ENCODE results near the gene PLXNA4. TPM values are rescaled to one million over a fixed set of nuclear protein-coding genes. Genes with fewer than 3 reads are reported as not detected.

Gene PLXNA4
- total RNA-seq, 1 experiment from 2014 or later = not detected

DNA sequence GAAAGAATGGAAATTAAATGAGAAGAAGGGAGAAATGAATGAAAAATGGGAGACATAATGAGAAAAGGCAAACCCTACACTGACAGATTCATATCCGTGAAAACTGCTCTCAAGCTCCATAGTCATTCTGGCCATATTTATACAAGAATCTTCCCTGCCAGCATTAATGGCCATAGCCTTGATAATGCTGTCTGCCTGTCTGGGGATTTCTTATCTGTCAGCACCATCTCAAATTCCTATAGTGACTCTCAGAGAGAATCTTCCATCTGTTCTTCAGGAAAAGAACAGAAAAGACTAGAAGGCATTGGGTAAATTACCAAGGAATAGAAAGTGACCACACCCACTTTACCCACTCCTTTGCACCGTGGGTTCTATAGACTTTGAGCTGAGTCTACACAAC is 295.9 kb downstream of the PLXNA4 start (continued):
- TF ChIP-seq ZNF274 (IDR thresholded peaks at IDR 0.05; ENCODE audit: low read depth, low read length) = no peak

DNA sequence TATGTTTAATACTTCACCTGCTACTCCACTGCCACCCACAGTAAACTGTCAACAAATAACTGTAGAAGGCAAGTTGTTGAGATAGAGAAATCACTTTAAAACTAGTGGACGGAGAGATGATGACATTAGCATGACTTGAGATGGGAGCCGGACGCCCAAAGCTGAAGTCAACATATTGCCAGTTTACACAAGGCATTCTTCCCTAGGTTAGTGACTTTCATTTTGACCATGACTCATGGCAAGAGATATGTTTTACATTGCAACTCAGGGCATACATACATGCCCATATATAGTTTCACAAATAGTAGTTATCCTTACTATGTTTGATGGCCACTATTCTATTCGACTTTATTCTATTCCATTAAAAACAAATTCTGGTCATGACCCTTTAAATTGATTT is 296.6 kb downstream of the PLXNA4 start:
- no TSS peak for BruUV-seq (replicated peaks)
- H3K4me1 ChIP-seq (ENCODE audit: control insufficient read depth in 1 of 2, insufficient read depth in 2 of 2, low read length in 2 of 2) = no peaks in the 10 kb centered on the region
- no peak overlapping the region for H3K27ac ChIP-seq (ENCODE audit: low read depth, low read length)
- H3K9me3 ChIP-seq (ENCODE audit: control insufficient read depth in 1 of 2, insufficient read depth in 1 of 2, low read depth in 1 of 2, low read length in 2 of 2) = no peaks in the 10 kb centered on the region
- intact Hi-C loops (cut with micrococcal nuclease) = no loop called here
- H3K36me3 ChIP-seq (ENCODE audit: control insufficient read depth in 1 of 2, insufficient read depth in 2 of 2, low read length in 2 of 2) = no peaks in the 10 kb centered on the region
- H3K4me2 ChIP-seq (ENCODE audit: low read length) = no peak overlapping the region
- H2AFZ ChIP-seq (ENCODE audit: low read depth, low read length, poor library complexity, severe bottlenecking) = no peak overlapping the region
- TF ChIP-seq ZNF274 (IDR thresholded peaks at IDR 0.05; ENCODE audit: low read depth, low read length) (no peak), SIN3A (IDR thresholded peaks at IDR 0.05; ENCODE audit: low read depth) (no peak), JUND (IDR thresholded peaks at IDR 0.05) (no peak)
- no peaks in the 10 kb centered on the region for H3K9me2 ChIP-seq (ENCODE audit: insufficient read depth)
- no peak overlapping the region for H3K4me3 ChIP-seq (replicated peaks in 1 of 2; ENCODE audit: low read depth in 1 of 2, low read length in 2 of 2)
- ChIA-PET POLR2A (no interaction called here), RAD21 (ENCODE audit: low non-redundant PET in 1 of 2, low total read pairs in 2 of 2, uncharacterized antibody in 2 of 2, unreplicated experiment in 2 of 2) (no interaction called here), CTCF (no interaction called here)
- H3K79me2 ChIP-seq (ENCODE audit: insufficient read depth, low read length) = no peaks in the 10 kb centered on the region
- DNase-seq (ENCODE audit: low read depth, low spot score) (no peak), ATAC-seq (no peak)
- no peak overlapping the region for H3K9ac ChIP-seq (ENCODE audit: low read length)
- H3K27me3 ChIP-seq (ENCODE audit: insufficient read depth, low read length) = peaks cover 19% of the 10 kb centered on the region; the same call in 1 of the 2 replicates
- H4K20me1 ChIP-seq (ENCODE audit: insufficient read depth) = no peaks in the 10 kb centered on the region

DNA sequence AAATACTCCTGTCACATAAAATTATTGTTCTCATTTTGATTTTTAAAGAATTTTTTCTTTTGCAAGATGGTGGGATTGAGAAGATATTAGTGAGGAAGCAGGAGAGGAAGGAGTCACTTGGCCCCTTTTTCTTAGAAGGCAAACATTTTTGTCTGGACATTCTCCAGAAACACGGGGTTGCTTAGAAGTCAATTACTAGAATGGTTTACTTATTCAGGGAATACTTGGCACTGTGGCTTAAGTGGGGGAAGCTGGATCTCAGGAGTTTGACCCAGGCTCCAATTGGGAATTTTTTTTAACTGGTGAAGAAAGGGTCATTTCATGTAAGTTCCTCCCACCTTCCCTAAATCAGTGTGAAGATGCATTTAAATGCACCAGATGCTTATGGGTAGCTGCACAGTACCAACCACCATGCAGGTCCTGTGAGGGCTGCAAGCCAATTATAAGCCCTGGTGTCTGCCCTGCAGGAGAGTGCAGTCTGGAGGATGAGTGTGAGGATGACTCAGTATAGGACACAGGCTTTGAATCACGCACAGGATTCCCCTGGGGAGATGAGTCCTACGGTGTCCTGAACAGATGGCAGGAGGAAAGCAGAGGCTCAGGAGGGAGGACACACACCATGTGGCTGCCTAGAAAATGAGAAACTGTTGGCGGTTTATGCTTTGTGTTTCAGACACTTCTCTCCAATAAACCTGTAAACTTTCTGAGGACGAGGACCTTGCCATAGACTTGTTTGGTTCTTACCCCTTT is 299.1 kb downstream of the PLXNA4 start:
- intact Hi-C loops (cut with micrococcal nuclease) = no loop called here
- POLR2A ChIA-PET = no interaction called here
- no peaks in the 10 kb centered on the region for H4K20me1 ChIP-seq (ENCODE audit: insufficient read depth)
- H3K27me3 ChIP-seq (ENCODE audit: insufficient read depth, low read length) = peaks cover 29% of the 10 kb centered on the region; the same call in 1 of the 2 replicates
- no peak overlapping the region for H2AFZ ChIP-seq (ENCODE audit: low read depth, low read length, poor library complexity, severe bottlenecking)
- H3K79me2 ChIP-seq (ENCODE audit: insufficient read depth, low read length) = no peaks in the 10 kb centered on the region
- no peak overlapping the region for H3K4me3 ChIP-seq (replicated peaks in 1 of 2; ENCODE audit: low read depth in 1 of 2, low read length in 2 of 2)
- no TSS peak for BruUV-seq (replicated peaks)
- no peak overlapping the region for H3K9ac ChIP-seq (ENCODE audit: low read length)
- DNase-seq (ENCODE audit: low read depth, low spot score) (no peak), ATAC-seq (no peak)
- no peaks in the 10 kb centered on the region for H3K36me3 ChIP-seq (ENCODE audit: control insufficient read depth in 1 of 2, insufficient read depth in 2 of 2, low read length in 2 of 2)
- RAD21 ChIA-PET (ENCODE audit: low non-redundant PET in 1 of 2, low total read pairs in 2 of 2, uncharacterized antibody in 2 of 2, unreplicated experiment in 2 of 2) = no interaction called here
- no peak overlapping the region for H3K4me2 ChIP-seq (ENCODE audit: low read length)
- no peaks in the 10 kb centered on the region for H3K9me2 ChIP-seq (ENCODE audit: insufficient read depth)
- H3K9me3 ChIP-seq (ENCODE audit: control insufficient read depth in 1 of 2, insufficient read depth in 1 of 2, low read depth in 1 of 2, low read length in 2 of 2) = no peaks in the 10 kb centered on the region
- no peak overlapping the region for H3K27ac ChIP-seq (ENCODE audit: low read depth, low read length)
- CTCF ChIA-PET = no interaction called here
- no peaks in the 10 kb centered on the region for H3K4me1 ChIP-seq (ENCODE audit: control insufficient read depth in 1 of 2, insufficient read depth in 2 of 2, low read length in 2 of 2)
- TF ChIP-seq SIN3A (IDR thresholded peaks at IDR 0.05; ENCODE audit: low read depth) (no peak), CBX3 (IDR thresholded peaks at IDR 0.05; ENCODE audit: low read depth) (no peak), EGR1 (IDR thresholded peaks at IDR 0.05; ENCODE audit: low read depth) (no peak), RAD21 (IDR thresholded peaks at IDR 0.05; ENCODE audit: low read depth) (no peak), EZH2phosphoT487 (IDR thresholded peaks at IDR 0.05; ENCODE audit: borderline replicate concordance) (no peak), ZFX (IDR thresholded peaks at IDR 0.05) (no peak), YY1 (IDR thresholded peaks at IDR 0.05; ENCODE audit: extremely low read depth, insufficient replicate concordance, low read depth, low read length) (no peak), ELF1 (IDR thresholded peaks at IDR 0.05; ENCODE audit: borderline replicate concordance, low read depth) (no peak), ZNF274 (IDR thresholded peaks at IDR 0.05; ENCODE audit: low read depth, low read length) (no peak)
- TF ChIP-seq, protein P1, sequence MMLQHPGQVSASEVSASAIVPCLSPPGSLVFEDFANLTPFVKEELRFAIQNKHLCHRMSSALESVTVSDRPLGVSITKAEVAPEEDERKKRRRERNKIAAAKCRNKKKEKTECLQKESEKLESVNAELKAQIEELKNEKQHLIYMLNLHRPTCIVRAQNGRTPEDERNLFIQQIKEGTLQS (IDR thresholded peaks at IDR 0.05) = no peak
- TF ChIP-seq, protein P2, sequence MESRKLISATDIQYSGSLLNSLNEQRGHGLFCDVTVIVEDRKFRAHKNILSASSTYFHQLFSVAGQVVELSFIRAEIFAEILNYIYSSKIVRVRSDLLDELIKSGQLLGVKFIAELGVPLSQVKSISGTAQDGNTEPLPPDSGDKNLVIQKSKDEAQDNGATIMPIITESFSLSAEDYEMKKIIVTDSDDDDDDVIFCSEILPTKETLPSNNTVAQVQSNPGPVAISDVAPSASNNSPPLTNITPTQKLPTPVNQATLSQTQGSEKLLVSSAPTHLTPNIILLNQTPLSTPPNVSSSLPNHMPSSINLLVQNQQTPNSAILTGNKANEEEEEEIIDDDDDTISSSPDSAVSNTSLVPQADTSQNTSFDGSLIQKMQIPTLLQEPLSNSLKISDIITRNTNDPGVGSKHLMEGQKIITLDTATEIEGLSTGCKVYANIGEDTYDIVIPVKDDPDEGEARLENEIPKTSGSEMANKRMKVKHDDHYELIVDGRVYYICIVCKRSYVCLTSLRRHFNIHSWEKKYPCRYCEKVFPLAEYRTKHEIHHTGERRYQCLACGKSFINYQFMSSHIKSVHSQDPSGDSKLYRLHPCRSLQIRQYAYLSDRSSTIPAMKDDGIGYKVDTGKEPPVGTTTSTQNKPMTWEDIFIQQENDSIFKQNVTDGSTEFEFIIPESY (IDR thresholded peaks at IDR 0.05; ENCODE audit: extremely low read depth, insufficient replicate concordance, low read length) = no peak
